ENCODE results near the gene NLGN1. TPM values are rescaled to one million over a fixed set of nuclear protein-coding genes. Genes with fewer than 3 reads are reported as not detected.

Gene NLGN1
- total RNA-seq, 1 donor from 2014 or later: not detected

GRCh38 chr3:174332391-174332790 is 934.8 kb downstream of the NLGN1 start:
- Mint-ChIP-seq H3K27me3 (ENCODE audit: low read depth) (no peaks in the 10 kb centered on the region), H3K4me3 (ENCODE audit: unreplicated experiment) (no peak overlapping the region), H3K36me3 (ENCODE audit: low read depth) (no peaks in the 10 kb centered on the region), H3K4me1 (ENCODE audit: low read depth) (peaks cover 24% of the 10 kb centered on the region), H3K9me3 (ENCODE audit: low read depth) (peaks cover 3% of the 10 kb centered on the region), H3K27ac (ENCODE audit: unreplicated experiment) (no peak overlapping the region)
- no peak for TF ChIP-seq CTCF (IDR thresholded peaks at IDR 0.05)
- DNase-seq (ENCODE audit: low spot score): no peak

- Mint-ChIP-seq H3K4me3 (ENCODE audit: unreplicated experiment) (no peak overlapping the region), H3K4me1 (ENCODE audit: low read depth) (peaks cover 24% of the 10 kb centered on the region), H3K27ac (ENCODE audit: unreplicated experiment) (no peak overlapping the region), H3K27me3 (ENCODE audit: low read depth) (no peaks in the 10 kb centered on the region), H3K36me3 (ENCODE audit: low read depth) (no peaks in the 10 kb centered on the region), H3K9me3 (ENCODE audit: low read depth) (peaks cover 3% of the 10 kb centered on the region)
- no peak for TF ChIP-seq CTCF (IDR thresholded peaks at IDR 0.05)
- no peak for DNase-seq (ENCODE audit: low spot score)
Measured at GRCh38 chr3:174333640-174334039, 936.1 kb downstream of the NLGN1 start.

- Mint-ChIP-seq H3K9me3 (ENCODE audit: low read depth) (peaks cover 3% of the 10 kb centered on the region), H3K27ac (ENCODE audit: unreplicated experiment) (no peak overlapping the region), H3K4me1 (ENCODE audit: low read depth) (peaks cover 21% of the 10 kb centered on the region), H3K4me3 (ENCODE audit: unreplicated experiment) (no peak overlapping the region), H3K27me3 (ENCODE audit: low read depth) (no peaks in the 10 kb centered on the region), H3K36me3 (ENCODE audit: low read depth) (no peaks in the 10 kb centered on the region)
- no peak for DNase-seq (ENCODE audit: low spot score)
- TF ChIP-seq CTCF (IDR thresholded peaks at IDR 0.05): no peak
Measured at GRCh38 chr3:174334111-174334510, 936.6 kb downstream of the NLGN1 start.

GRCh38 chr3:174335324-174335723 is 937.8 kb downstream of the NLGN1 start:
- H3K36me3 Mint-ChIP-seq (ENCODE audit: low read depth): no peaks in the 10 kb centered on the region
- no peak for TF ChIP-seq CTCF (IDR thresholded peaks at IDR 0.05)
- no peak overlapping the region for H3K27ac Mint-ChIP-seq (ENCODE audit: unreplicated experiment)
- H3K4me1 Mint-ChIP-seq (ENCODE audit: low read depth): peaks cover 11% of the 10 kb centered on the region
- no peak overlapping the region for H3K4me3 Mint-ChIP-seq (ENCODE audit: unreplicated experiment)
- H3K27me3 Mint-ChIP-seq (ENCODE audit: low read depth): no peaks in the 10 kb centered on the region
- no peaks in the 10 kb centered on the region for H3K9me3 Mint-ChIP-seq (ENCODE audit: low read depth)
- no peak for DNase-seq (ENCODE audit: low spot score)

- H3K4me1 Mint-ChIP-seq (ENCODE audit: low read depth): peaks cover 5% of the 10 kb centered on the region
- TF ChIP-seq CTCF (IDR thresholded peaks at IDR 0.05): no peak
Measured at GRCh38 chr3:174335910-174336309, 938.4 kb downstream of the NLGN1 start.

More at GRCh38 chr3:174335910-174336309, 938.4 kb downstream of the NLGN1 start:
- Mint-ChIP-seq H3K36me3 (ENCODE audit: low read depth) (no peaks in the 10 kb centered on the region), H3K27me3 (ENCODE audit: low read depth) (no peaks in the 10 kb centered on the region), H3K9me3 (ENCODE audit: low read depth) (no peaks in the 10 kb centered on the region), H3K27ac (ENCODE audit: unreplicated experiment) (no peak overlapping the region), H3K4me3 (ENCODE audit: unreplicated experiment) (no peak overlapping the region)
- no peak for DNase-seq (ENCODE audit: low spot score)
